ENCODE measurements around the gene LRRC38.
"Not testable (repeated sequence)": the region's sequence is repeated elsewhere in the genome, so short reads cannot be mapped to it uniquely, and the experiment has no call there.

Gene LRRC38

GRCh38 chr1:13465515-13465914 is 48.3 kb downstream of the LRRC38 start:
- DNase-seq (ENCODE audit: low read depth in 1 of 2, low spot score in 1 of 2): no peak

DNA sequence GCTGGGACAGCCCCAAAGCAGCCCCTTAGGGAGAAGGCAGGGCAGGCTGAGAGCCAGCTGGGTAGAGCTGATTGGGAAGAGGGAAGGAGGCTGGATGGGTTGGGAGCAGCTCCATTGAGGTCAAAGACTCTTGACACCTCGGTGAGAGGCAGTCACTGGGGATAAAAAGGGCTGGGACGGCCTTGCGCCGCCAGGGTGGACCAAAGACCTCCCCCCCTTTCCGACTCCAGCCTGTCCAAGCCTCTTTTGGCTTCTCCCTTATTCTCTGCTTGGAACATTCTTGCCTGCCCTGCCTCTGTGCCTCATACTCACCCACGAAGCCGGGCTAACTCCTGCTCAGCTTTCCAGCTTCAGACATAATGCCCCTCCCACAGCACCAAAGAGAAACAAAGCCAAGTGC is 51.1 kb downstream of the LRRC38 start:
- DNase-seq (ENCODE audit: low read depth in 1 of 2, low spot score in 1 of 2): no peak

DNA sequence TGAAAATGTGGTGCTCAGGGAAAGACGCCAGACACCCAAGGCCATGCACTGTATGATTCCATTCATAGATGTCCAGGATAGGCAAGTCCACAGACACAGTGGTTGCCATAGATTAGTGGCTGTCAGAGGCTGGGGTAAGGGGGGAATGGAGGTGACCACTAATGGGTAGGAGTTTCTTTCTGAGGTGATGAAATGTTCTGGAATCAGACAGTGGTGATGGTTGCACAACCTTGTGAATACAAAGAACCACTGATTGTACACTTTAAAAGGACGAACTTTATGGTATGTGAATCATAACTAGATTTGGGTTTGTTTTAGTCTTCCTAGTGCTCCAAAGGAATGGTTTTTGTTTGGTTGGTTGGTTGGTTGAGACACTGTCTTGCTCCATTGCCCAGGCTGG is 51.8 kb downstream of the LRRC38 start:
- no peak for DNase-seq (ENCODE audit: low read depth in 1 of 2, low spot score in 1 of 2)

- no peak for DNase-seq (ENCODE audit: low read depth in 1 of 2, low spot score in 1 of 2)
These were observed 56.8 kb downstream of the LRRC38 start for GRCh38 chr1:13456904-13457532.

DNA sequence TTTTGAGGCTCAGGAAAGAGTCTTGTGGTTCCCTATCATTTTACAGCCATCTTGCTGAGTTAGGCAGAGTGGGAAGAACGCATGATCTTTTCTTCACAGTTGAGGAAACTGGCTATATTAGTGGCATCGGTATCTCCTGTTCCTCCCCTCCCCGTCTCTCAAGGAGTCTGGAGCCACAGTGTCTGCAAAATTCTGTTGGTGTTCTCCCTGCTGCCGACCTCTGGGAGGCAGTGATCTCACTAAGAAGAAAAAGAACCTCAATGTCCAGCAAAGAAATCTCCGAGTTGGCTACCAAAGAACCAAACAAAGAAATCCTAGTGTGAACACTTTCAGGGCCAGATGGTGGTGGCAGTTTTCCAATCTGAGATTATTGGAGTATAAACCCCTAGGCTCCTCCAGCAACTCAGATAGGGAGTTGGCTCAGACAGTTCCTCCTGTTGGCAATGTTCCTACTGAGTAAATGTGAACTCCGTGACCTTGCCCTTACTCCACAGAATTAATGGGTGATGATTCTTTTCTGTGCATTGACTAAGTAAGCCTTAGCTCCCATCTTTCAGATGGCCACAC is 62.3 kb downstream of the LRRC38 start:
- DNase-seq (ENCODE audit: low read depth in 1 of 2, low spot score in 1 of 2): no peak

- DNase-seq (ENCODE audit: low read depth in 1 of 2, low spot score in 1 of 2): no peak
These were observed 63.6 kb downstream of the LRRC38 start for GRCh38 chr1:13450204-13450603.

DNA sequence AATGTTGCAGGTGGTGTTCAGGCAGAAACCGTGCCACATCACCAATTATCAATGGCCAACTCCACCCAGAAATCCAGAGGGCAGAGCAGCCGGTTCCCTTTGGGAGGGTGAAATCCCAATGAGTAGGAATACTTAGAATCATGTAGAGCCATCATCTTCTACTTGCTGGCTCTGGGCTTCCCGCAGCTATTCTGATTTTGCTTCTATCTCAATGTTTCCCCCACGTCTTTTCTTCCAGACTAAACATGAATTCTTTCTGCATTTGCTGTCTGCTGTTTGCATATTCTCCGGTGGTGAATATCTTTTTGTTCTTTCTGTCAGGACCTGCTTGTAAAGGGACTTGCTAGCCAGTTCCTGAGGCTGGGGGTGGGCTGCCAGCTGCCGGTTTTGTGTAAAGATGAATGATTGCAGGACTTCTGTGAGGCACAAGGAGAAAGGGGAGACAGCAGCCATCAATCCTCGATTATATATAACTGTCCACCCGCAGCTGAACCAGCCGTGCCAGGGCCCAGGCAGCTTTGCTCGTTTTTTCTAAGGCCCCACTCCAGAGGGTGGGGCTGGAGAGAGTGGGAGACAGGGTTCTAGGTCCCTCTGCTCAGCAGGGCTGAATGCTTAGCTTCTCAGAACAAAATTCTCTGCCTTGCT is 70.3 kb downstream of the LRRC38 start:
- DNase-seq (ENCODE audit: low read depth in 1 of 2, low spot score in 1 of 2): no peak

GRCh38 chr1:13439104-13439783 is 74.6 kb downstream of the LRRC38 start:
- not testable (repeated sequence) for DNase-seq (ENCODE audit: low read depth in 1 of 2, low spot score in 1 of 2)

DNA sequence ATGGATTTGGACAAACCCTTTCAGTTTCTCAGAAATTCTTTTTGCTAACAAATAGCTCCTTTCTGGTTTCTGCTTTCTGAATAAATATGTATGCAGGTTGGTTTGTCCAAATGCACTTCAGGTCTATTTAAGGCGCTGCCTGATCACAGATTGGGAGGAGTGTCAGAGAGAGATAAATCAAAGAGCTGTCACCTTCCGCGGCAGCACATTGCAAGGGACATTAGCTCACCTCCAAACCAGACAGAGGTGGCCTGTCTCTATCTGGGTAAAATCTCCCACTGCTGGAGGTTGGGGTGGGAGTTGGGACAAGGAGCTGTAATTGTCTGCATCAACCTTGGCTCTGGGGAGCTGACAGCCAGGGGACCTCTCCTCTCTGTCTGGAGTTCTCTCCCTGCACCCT is 78.3 kb downstream of the LRRC38 start:
- no peak for DNase-seq (ENCODE audit: low read depth in 1 of 2, low spot score in 1 of 2)

DNA sequence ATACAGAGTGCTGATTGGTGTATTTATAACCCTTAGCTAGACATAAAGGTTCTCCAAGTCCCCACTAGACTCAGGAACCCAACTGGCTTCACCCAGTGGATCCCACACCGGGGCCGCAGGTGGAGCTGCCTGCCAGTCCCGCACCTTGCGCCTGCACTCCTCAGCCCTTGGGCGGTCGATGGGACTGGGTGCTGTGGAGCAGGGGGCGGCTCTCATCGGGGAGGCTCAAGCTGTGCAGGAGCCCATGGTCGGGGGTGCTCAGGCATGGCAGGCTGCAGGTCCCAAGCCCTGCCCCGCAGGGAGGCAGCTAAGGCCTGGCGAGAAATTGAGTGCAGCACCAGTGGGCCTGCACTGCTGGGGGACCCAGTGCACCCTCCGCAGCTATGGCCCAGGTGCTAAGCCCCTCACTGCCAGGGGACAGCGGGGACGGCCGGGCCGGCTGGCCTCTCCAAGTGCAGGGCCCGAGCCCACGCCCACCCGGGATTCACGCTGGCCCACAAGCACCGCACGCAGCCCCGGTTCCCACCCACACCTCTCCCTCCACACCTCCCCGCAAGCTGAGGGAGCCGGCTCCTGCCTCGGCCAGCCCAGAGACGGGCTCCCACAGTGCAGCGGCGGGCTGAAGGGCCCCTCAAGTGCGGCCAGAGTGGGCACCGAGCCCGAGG is 80.0 kb downstream of the LRRC38 start:
- DNase-seq (ENCODE audit: low read depth in 1 of 2, low spot score in 1 of 2): not testable (repeated sequence)

- no peak for DNase-seq (ENCODE audit: low read depth in 1 of 2, low spot score in 1 of 2)
These were observed 81.6 kb downstream of the LRRC38 start for GRCh38 chr1:13432251-13432650.

DNA sequence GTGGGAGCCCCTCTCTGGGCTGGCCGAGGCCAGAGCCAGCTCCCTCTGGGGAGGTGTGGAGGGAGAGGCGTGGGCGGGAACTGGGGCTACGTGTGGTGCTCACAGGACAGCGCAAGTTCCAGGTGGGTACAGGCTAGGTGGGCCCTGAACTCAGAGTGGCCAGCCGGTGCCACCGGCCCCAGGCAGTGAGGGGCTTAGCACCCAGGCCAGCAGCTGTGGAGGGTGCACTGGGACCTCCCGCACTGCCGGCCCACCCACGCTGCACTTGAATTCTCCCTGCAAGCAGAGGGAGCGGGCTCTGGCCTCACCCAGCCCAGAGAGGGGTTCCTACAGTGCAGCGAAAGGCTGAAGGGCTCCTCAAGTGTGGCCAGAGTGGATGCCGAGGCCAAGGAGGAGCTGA is 83.3 kb downstream of the LRRC38 start:
- DNase-seq (ENCODE audit: low read depth in 1 of 2, low spot score in 1 of 2): no peak
